OCI-LY7 (cell line): ENCODE data around the gene MACROD2. TPM values are rescaled to one million over a fixed set of nuclear protein-coding genes. Genes with fewer than 3 reads are reported as not detected.

ENCODE experiments used
- BruUV-seq: library from RNA; stranded (reverse); fragments of 400-500 nt; replicated peaks from 2 replicates; lab custom pipeline; 2021; lab: Mats Ljungman, UMichigan
- CTCF ChIA-PET: fragments of 300-600 bp; sonication (Branson Sonifier 250); formaldehyde crosslinking; loops from one replicate; lab custom pipeline; 2022; ENCODE audit warnings: antibody characterized with exemption; ENCODE audit not compliant: unreplicated experiment; lab: Charles Lee
- POLR2A ChIA-PET: fragments of 300-600 bp; sonication (Branson Sonifier 250); formaldehyde crosslinking; loops from one replicate; lab custom pipeline; 2022; ENCODE audit warnings: antibody characterized with exemption; lab: Charles Lee
- DNase-seq: peaks from one replicate; pipeline ENCODE4 v3.0.0-alpha.2; 2015; ENCODE audit warnings: low spot score
- H2AFZ ChIP-seq: fragments of 200-600 bp; sonication (generic), shearing (Covaris generic); 2 replicates; pipeline ENCODE4 v1.6.1; 2014; ENCODE audit warnings: mild to moderate bottlenecking, antibody characterized with exemption, low read length, moderate library complexity
- H3K27ac ChIP-seq: fragments of 200-600 bp; sonication (generic); 2 replicates; pipeline ENCODE4 v1.5.1; 2014; ENCODE audit warnings: mixed run types, low read depth, mild to moderate bottlenecking, moderate library complexity, low read length, inconsistent platforms; ENCODE audit not compliant: poor library complexity, severe bottlenecking
- H3K36me3 ChIP-seq: fragments of 200-600 bp; sonication (generic); 2 replicates; pipeline ENCODE4 v1.6.1; 2014; ENCODE audit warnings: mild to moderate bottlenecking, antibody characterized with exemption, low read length, moderate library complexity, mixed read lengths; ENCODE audit not compliant: insufficient read depth
- H3K4me1 ChIP-seq: fragments of 200-600 bp; sonication (generic); 2 replicates; pipeline ENCODE4 v1.5.1; 2014; ENCODE audit warnings: mild to moderate bottlenecking, low read length; ENCODE audit not compliant: insufficient read depth, poor library complexity, severe bottlenecking
- H3K4me2 ChIP-seq: fragments of 200-600 bp; sonication (generic); 2 replicates; pipeline ENCODE4 v1.6.1; 2014; ENCODE audit warnings: mild to moderate bottlenecking, low read length
- H3K4me3 ChIP-seq: fragments of 200-600 bp; sonication (generic); 2 replicates; pipeline ENCODE4 v1.5.1; 2014; ENCODE audit warnings: mild to moderate bottlenecking, low read depth, low read length; ENCODE audit not compliant: poor library complexity, severe bottlenecking
- H3K79me2 ChIP-seq: fragments of 200-600 bp; sonication (generic); 2 replicates; pipeline ENCODE4 v1.6.1; 2016; ENCODE audit warnings: low read depth, mild to moderate bottlenecking, low read length, moderate library complexity, mixed read lengths; ENCODE audit not compliant: insufficient read depth
- H3K9me2 ChIP-seq: fragments of 200-600 bp; sonication (generic); 2 replicates; pipeline ENCODE4 v1.6.1; 2016; ENCODE audit warnings: mild to moderate bottlenecking, low read length, mixed read lengths; ENCODE audit not compliant: insufficient read depth
- H3K9me3 ChIP-seq: fragments of 200-600 bp; sonication (generic); 2 replicates; pipeline ENCODE4 v1.6.1; 2014; ENCODE audit warnings: mild to moderate bottlenecking, mixed run types, low read length, mixed read lengths
- H4K20me1 ChIP-seq: fragments of 200-600 bp; sonication (generic); 2 replicates; pipeline ENCODE4 v1.6.1; 2014; ENCODE audit warnings: mild to moderate bottlenecking, antibody characterized with exemption, low read length, moderate library complexity, mixed read lengths; ENCODE audit not compliant: insufficient read depth
- CTCF ChIP-seq: fragments of 200-600 bp; sonication (generic); conservative IDR thresholded peaks from 2 replicates; pipeline ENCODE4 v1.5.1; 2014; ENCODE audit warnings: mild to moderate bottlenecking, antibody characterized with exemption, low read length, moderate library complexity, mixed read lengths
- EZH2phosphoT487 ChIP-seq: fragments of 200-600 bp; sonication (generic); IDR thresholded peaks from 2 replicates; pipeline ENCODE4 v1.6.1; 2018; ENCODE audit warnings: low read depth, borderline replicate concordance, mild to moderate bottlenecking, mixed run types, antibody characterized with exemption, low read length, moderate library complexity, mixed read lengths
- intact Hi-C: fragments of 100-400 bp; cut with micrococcal nuclease; formaldehyde crosslinking; loops from one replicate; pipeline ENCODE4 v1.10.0; 2022; ENCODE audit not compliant: unreplicated experiment
- total RNA-seq, 2 experiments: library from RNA; depleted of rRNA in 1 of 2; stranded (reverse); fragments of >200 nt in 1 of 2; shearing (Covaris generic) in 1 of 2; gene quantifications; 2 replicates each; pipeline ENCODE4 v1.2.3, GENCODE V29; 2014 to 2022

Gene MACROD2
- total RNA-seq, 2 experiments from 2014 or later: 0.09 to 4.5 TPM

- H3K9me3 ChIP-seq: no peaks in the 10 kb centered on the region
Observed at GRCh38 chr20:14957402-14957801, 962.1 kb downstream of the MACROD2 start.

GRCh38 chr20:14958626-14959025, 963.3 kb downstream of the MACROD2 start:
- Histone ChIP-seq H2AFZ (no peak overlapping the region), H4K20me1 (no peaks in the 10 kb centered on the region), H3K9me3 (no peaks in the 10 kb centered on the region), H3K4me2 (no peak overlapping the region), H3K79me2 (no peaks in the 10 kb centered on the region), H3K9me2 (no peaks in the 10 kb centered on the region), H3K4me3 (no peak overlapping the region), H3K4me1 (no peaks in the 10 kb centered on the region), H3K36me3 (no peaks in the 10 kb centered on the region), H3K27ac (no peak overlapping the region)
- BruUV-seq: no TSS peak
- TF ChIP-seq CTCF (no peak), EZH2phosphoT487 (no peak)
- DNase-seq: no peak
- intact Hi-C loops: no loop called here
- CTCF ChIA-PET: no interaction called here
- POLR2A ChIA-PET: no interaction called here

More at GRCh38 chr20:14957402-14957801, 962.1 kb downstream of the MACROD2 start:
- intact Hi-C loops: no loop called here
- no peak overlapping the region for H3K4me3 ChIP-seq
- TF ChIP-seq CTCF (no peak), EZH2phosphoT487 (no peak)
- BruUV-seq: no TSS peak
- H3K27ac ChIP-seq: no peak overlapping the region
- no peak overlapping the region for H3K4me2 ChIP-seq
- H4K20me1 ChIP-seq: no peaks in the 10 kb centered on the region
- H2AFZ ChIP-seq: no peak overlapping the region
- H3K9me2 ChIP-seq: no peaks in the 10 kb centered on the region
- ChIA-PET POLR2A (interaction anchor here (0.6 kb wide), 1 partner anchor 1769 kb away, joined by 3 read pairs; no protein-coding TSS in a partner anchor), CTCF (no interaction called here)
- no peaks in the 10 kb centered on the region for H3K36me3 ChIP-seq
- DNase-seq: no peak
- no peaks in the 10 kb centered on the region for H3K4me1 ChIP-seq
- no peaks in the 10 kb centered on the region for H3K79me2 ChIP-seq

- no peak for DNase-seq
- H3K36me3 ChIP-seq: no peaks in the 10 kb centered on the region
- no peaks in the 10 kb centered on the region for H3K9me2 ChIP-seq
- TF ChIP-seq CTCF: no peak
- no peak for TF ChIP-seq EZH2phosphoT487
- no peaks in the 10 kb centered on the region for H4K20me1 ChIP-seq
- H3K4me1 ChIP-seq: no peaks in the 10 kb centered on the region
- H3K9me3 ChIP-seq: no peaks in the 10 kb centered on the region
- intact Hi-C loops: no loop called here
- BruUV-seq: no TSS peak
- H3K4me2 ChIP-seq: no peak overlapping the region
- H2AFZ ChIP-seq: no peak overlapping the region
- CTCF ChIA-PET: no interaction called here
- no peak overlapping the region for H3K4me3 ChIP-seq
- no peaks in the 10 kb centered on the region for H3K79me2 ChIP-seq
- POLR2A ChIA-PET: no interaction called here
- H3K27ac ChIP-seq: no peak overlapping the region
Observed at GRCh38 chr20:14959506-14960475, 964.5 kb downstream of the MACROD2 start.
